GM23248 (cell line): Measurements from ENCODE around the gene GALNT13. TPM values are rescaled to one million over a fixed set of nuclear protein-coding genes. Genes with fewer than 3 reads are reported as not detected.
A peak's percentile ranks its signal among the peaks of the same experiment; 100 is the strongest.

Experiments
- DNase-seq: peaks from one replicate; pipeline ENCODE4 v3.0.0-alpha.2; 2015
- H2AFZ ChIP-seq: fragments of 200-600 bp; sonication (generic); 2 replicates; pipeline ENCODE4 v1.6.1; 2016; ENCODE audit warnings: antibody characterized with exemption
- H3F3A ChIP-seq: fragments of 200-600 bp; sonication (generic); 2 replicates; pipeline ENCODE4 v1.6.1; 2016; ENCODE audit warnings: mild to moderate bottlenecking, antibody characterized with exemption, mixed run types; ENCODE audit not compliant: insufficient read depth
- H3K27ac ChIP-seq: fragments of 200-600 bp; sonication (generic); 2 replicates; pipeline ENCODE4 v1.5.1; 2016; ENCODE audit warnings: mild to moderate bottlenecking
- H3K27me3 ChIP-seq: fragments of 200-600 bp; sonication (generic); replicated peaks from 2 replicates; pipeline ENCODE4 v1.6.1; 2016; ENCODE audit warnings: mild to moderate bottlenecking; ENCODE audit not compliant: insufficient read depth
- H3K36me3 ChIP-seq: fragments of 200-600 bp; sonication (generic); 2 replicates; pipeline ENCODE4 v1.6.1; 2016; ENCODE audit warnings: low read depth, mild to moderate bottlenecking
- H3K4me1 ChIP-seq: fragments of 200-600 bp; sonication (generic); 2 replicates; pipeline ENCODE4 v1.6.1; 2016; ENCODE audit warnings: mild to moderate bottlenecking; ENCODE audit not compliant: insufficient read depth
- H3K4me2 ChIP-seq: fragments of 200-600 bp; sonication (generic); one replicate; pipeline ENCODE4 v1.6.1; 2016; ENCODE audit warnings: mild to moderate bottlenecking; ENCODE audit not compliant: unreplicated experiment
- H3K4me3 ChIP-seq: fragments of 200-600 bp; sonication (generic); 2 replicates; pipeline ENCODE4 v1.5.1; 2016; ENCODE audit warnings: mild to moderate bottlenecking
- H3K79me2 ChIP-seq: fragments of 200-600 bp; sonication (generic); 2 replicates; pipeline ENCODE4 v1.6.1; 2016; ENCODE audit warnings: mild to moderate bottlenecking; ENCODE audit not compliant: insufficient read depth
- H3K9ac ChIP-seq: fragments of 200-600 bp; sonication (generic); 2 replicates; pipeline ENCODE4 v1.6.1; 2016; ENCODE audit warnings: mild to moderate bottlenecking
- H3K9me2 ChIP-seq: fragments of 200-600 bp; sonication (generic); 2 replicates; pipeline ENCODE4 v1.6.1; 2016; ENCODE audit warnings: mixed run types, mild to moderate bottlenecking, moderate library complexity; ENCODE audit not compliant: insufficient read depth
- H3K9me3 ChIP-seq: fragments of 200-600 bp; sonication (generic); one replicate; pipeline ENCODE4 v1.6.1; 2017; ENCODE audit warnings: low read depth
- H4K20me1 ChIP-seq: fragments of 200-600 bp; sonication (generic); 2 replicates; pipeline ENCODE4 v1.6.0; 2016; ENCODE audit not compliant: insufficient read depth
- EZH2 ChIP-seq: fragments of 200-600 bp; sonication (generic); IDR thresholded peaks from 2 replicates; pipeline ENCODE4 v1.6.1; 2018; ENCODE audit warnings: antibody characterized with exemption, mild to moderate bottlenecking; ENCODE audit not compliant: insufficient read depth, poor library complexity, severe bottlenecking
- EZH2phosphoT487 ChIP-seq: fragments of 200-600 bp; sonication (generic); IDR thresholded peaks from 2 replicates; pipeline ENCODE4 v1.6.1; 2018; ENCODE audit warnings: antibody characterized with exemption, moderate library complexity, mild to moderate bottlenecking, low read depth; ENCODE audit not compliant: insufficient read depth
- WGBS, 2 experiments: methylation state at CpG; one replicate each; pipeline ENCODE4 v1.1.6; 2015 to 2017; ENCODE audit warnings: low lambda C conversion rate in 2 of 2, low coverage in 1 of 2; ENCODE audit errors: missing lambda C conversion rate in 2 of 2; 5-methylcytosine and 5-hydroxymethylcytosine counted together
- in situ Hi-C: fragments of 300-500 bp; cut with MboI; formaldehyde crosslinking; loops from 2 replicates; pipeline ENCODE4 v1.15.0; 2020
- polyA plus RNA-seq: library from polyadenylated mRNA; unstranded; fragments of >200 nt; fragmentation: Nextera tagmentation; extraction: Ambion mirVana; gene quantifications from 2 replicates; pipeline ENCODE4 v1.2.1, GENCODE V29; 2016
- total RNA-seq: library from RNA; depleted of rRNA; stranded (reverse); fragments of >200 nt; shearing (Covaris generic); gene quantifications from 2 replicates; pipeline ENCODE4 v1.2.3, GENCODE V29; 2014; rRNA removed

Gene GALNT13
- total RNA-seq (0.11 TPM in 1 of 2 replicates, not detected in the other), polyA plus RNA-seq (not detected in 2 replicates)

GRCh38 chr2:153871231-153872221 is at the start of gene GALNT13:
Gene GALNT13, plus strand, starts transcription at chr2:153871922.
- no peaks in the 10 kb centered on the region for H3K9me2 ChIP-seq
- no peak for TF ChIP-seq EZH2phosphoT487
- TF ChIP-seq EZH2 = peak; percentile 19
- H3K79me2 ChIP-seq = no peaks in the 10 kb centered on the region
- H3K9ac ChIP-seq = no peak within 1 kb of the TSS
- no peaks in the 10 kb centered on the region for H3K36me3 ChIP-seq
- 3 to 6% methylated on average over 34 to 89 of the region's 93 CpGs for WGBS, 2 experiments
- peaks cover 27% of the 10 kb centered on the region for H3K27me3 ChIP-seq
- H3K9me3 ChIP-seq = no peaks in the 10 kb centered on the region
- in situ Hi-C loops = no loop called here
- no peak within 1 kb of the TSS for H3K27ac ChIP-seq
- no peaks in the 10 kb centered on the region for H4K20me1 ChIP-seq
- no peak within 1 kb of the TSS for H2AFZ ChIP-seq
- H3K4me1 ChIP-seq = no peaks in the 10 kb centered on the region
- DNase-seq = peak; percentile 31
- H3K4me2 ChIP-seq = no peak within 1 kb of the TSS
- H3K4me3 ChIP-seq = peak within 1 kb of the TSS; percentile 40
- H3F3A ChIP-seq = no peaks in the 10 kb centered on the region

GRCh38 chr2:153823880-153824279 is 47.8 kb upstream of the GALNT13 start:
- no peak overlapping the region for H3K27ac ChIP-seq
- H4K20me1 ChIP-seq = no peaks in the 10 kb centered on the region
- in situ Hi-C loops = no loop called here
- no peak overlapping the region for H3K9ac ChIP-seq
- no peaks in the 10 kb centered on the region for H3K79me2 ChIP-seq
- 4 to 8% methylated on average over 1 of the region's 1 CpG for WGBS, 2 experiments
- TF ChIP-seq EZH2phosphoT487 (no peak), EZH2 (no peak)
- no peak overlapping the region for H3K4me2 ChIP-seq
- H3K4me3 ChIP-seq = no peak overlapping the region
- no peaks in the 10 kb centered on the region for H3K36me3 ChIP-seq
- H3F3A ChIP-seq = no peaks in the 10 kb centered on the region
- H2AFZ ChIP-seq = no peak overlapping the region
- H3K27me3 ChIP-seq = no peaks in the 10 kb centered on the region
- no peaks in the 10 kb centered on the region for H3K9me2 ChIP-seq
- H3K9me3 ChIP-seq = no peaks in the 10 kb centered on the region
- no peaks in the 10 kb centered on the region for H3K4me1 ChIP-seq
- no peak for DNase-seq

- H3K9ac ChIP-seq = no peak overlapping the region
- H3K4me3 ChIP-seq = no peak overlapping the region
- TF ChIP-seq EZH2phosphoT487 (no peak), EZH2 (no peak)
- H3K79me2 ChIP-seq = no peaks in the 10 kb centered on the region
- no peak overlapping the region for H3K27ac ChIP-seq
- no peaks in the 10 kb centered on the region for H3K27me3 ChIP-seq
- no peaks in the 10 kb centered on the region for H3K4me1 ChIP-seq
- no peak for DNase-seq
- H3K36me3 ChIP-seq = no peaks in the 10 kb centered on the region
- no peaks in the 10 kb centered on the region for H3F3A ChIP-seq
- no peak overlapping the region for H3K4me2 ChIP-seq
- 12 to 14% methylated on average over 6 of the region's 6 CpGs for WGBS, 2 experiments
- H4K20me1 ChIP-seq = no peaks in the 10 kb centered on the region
- H3K9me2 ChIP-seq = no peaks in the 10 kb centered on the region
- in situ Hi-C loops = no loop called here
- H2AFZ ChIP-seq = no peak overlapping the region
- no peaks in the 10 kb centered on the region for H3K9me3 ChIP-seq
Measured at GRCh38 chr2:153828335-153828734, 43.4 kb upstream of the GALNT13 start.

GRCh38 chr2:153834662-153835061 is 37.1 kb upstream of the GALNT13 start:
- Histone ChIP-seq H3K4me2 (no peak overlapping the region), H2AFZ (no peak overlapping the region), H3K9me2 (no peaks in the 10 kb centered on the region), H3K27me3 (no peaks in the 10 kb centered on the region), H3K9me3 (no peaks in the 10 kb centered on the region), H4K20me1 (no peaks in the 10 kb centered on the region), H3K4me3 (no peak overlapping the region), H3F3A (no peaks in the 10 kb centered on the region), H3K27ac (no peak overlapping the region), H3K4me1 (no peaks in the 10 kb centered on the region), H3K79me2 (no peaks in the 10 kb centered on the region), H3K9ac (no peak overlapping the region), H3K36me3 (no peaks in the 10 kb centered on the region)
- DNase-seq = no peak
- WGBS, 2 experiments = 73 to 88% methylated on average over 2 of the region's 2 CpGs
- in situ Hi-C loops = no loop called here
- no peak for TF ChIP-seq EZH2
- TF ChIP-seq EZH2phosphoT487 = no peak
